Tibial nerve (tissue), 4 donors: ENCODE data around the gene WFIKKN2. TPM values are rescaled to one million over a fixed set of nuclear protein-coding genes. Genes with fewer than 3 reads are reported as not detected.
A peak's percentile ranks its signal among the peaks of the same experiment; 100 is the strongest.

ENCODE experiments used
- DNase-seq, 2 donors: peaks; one replicate each; pipeline ENCODE4 v3.0.0-alpha.2; 2019; ENCODE audit warnings: low spot score in 2 of 2
- H3K27ac ChIP-seq, 4 donors: fragments of 200-600 bp; sonication (generic) in 3 of 4; one replicate each; pipeline ENCODE4 v1.5.1; 2017 to 2019; ENCODE audit warnings: mild to moderate bottlenecking in 1 of 4
- H3K27me3 ChIP-seq, 2 donors: fragments of 200-600 bp; sonication (generic) in 1 of 2; one replicate each; pipeline versions ENCODE4 v1.5.1 to v1.6.0; 2017 to 2019
- H3K36me3 ChIP-seq, 3 donors: fragments of 200-600 bp; sonication (generic); one replicate each; pipeline ENCODE4 v1.5.1; 2018 to 2019
- H3K4me1 ChIP-seq, 4 donors: fragments of 200-600 bp; sonication (generic) in 3 of 4; one replicate each; pipeline ENCODE4 v1.5.1; 2017 to 2019
- H3K4me3 ChIP-seq, 4 donors: fragments of 200-600 bp; sonication (generic) in 3 of 4; one replicate each; pipeline ENCODE4 v1.5.1; 2017 to 2019; ENCODE audit warnings: mild to moderate bottlenecking in 1 of 4, moderate library complexity in 1 of 4
- H3K9me3 ChIP-seq, 4 donors: fragments of 200-600 bp; sonication (generic) in 3 of 4; one replicate each; pipeline ENCODE4 v1.5.1; 2017 to 2019
- CTCF ChIP-seq, 5 experiments: fragments of 200-600 bp in 3 of 5; fragments of 450-650 bp in 2 of 5; sonication (generic) in 3 of 5; IDR thresholded peaks; one replicate each; pipeline ENCODE4 v1.5.1; 2016 to 2019; ENCODE audit warnings: antibody characterized with exemption in 5 of 5, mild to moderate bottlenecking in 3 of 5, moderate library complexity in 2 of 5
- EP300 ChIP-seq, 2 donors: sonication (generic); formaldehyde crosslinking; IDR thresholded peaks; one replicate each; pipeline ENCODE4 v1.6.1; 2017; ENCODE audit warnings: antibody characterized with exemption in 2 of 2, mild to moderate bottlenecking in 1 of 2
- POLR2A ChIP-seq, 2 donors: fragments of 450-650 bp; IDR thresholded peaks; one replicate each; pipeline ENCODE4 v1.6.1; 2017; ENCODE audit warnings: antibody characterized with exemption in 2 of 2, mild to moderate bottlenecking in 2 of 2, moderate library complexity in 2 of 2
- WGBS, 2 donors: methylation state at CpG; one replicate each; pipeline ENCODE4 v1.1.5; 2018; 5-methylcytosine and 5-hydroxymethylcytosine counted together
- total RNA-seq, 4 donors: library from RNA; depleted of rRNA; stranded (reverse); fragments of >200 nt; gene quantifications; one replicate each; pipeline ENCODE4 v1.1.0, GENCODE V29; 2016

WFIKKN2 gene
- total RNA-seq, 4 donors from 2014 or later, result 1.0 to 2.2 (median 1.2) TPM; not detected in 1

- H3K9me3 ChIP-seq, result peaks cover 0 to 5% (median 0%) of the 10 kb centered on the region in 4 donors
- TF ChIP-seq CTCF (IDR thresholded peaks at IDR 0.05), result no peak
- no peak for TF ChIP-seq POLR2A (IDR thresholded peaks at IDR 0.05)
- no peak for TF ChIP-seq EP300 (IDR thresholded peaks at IDR 0.05)
- no peak overlapping the region for H3K27ac ChIP-seq
- DNase-seq, result no peak
- no peaks in the 10 kb centered on the region for H3K36me3 ChIP-seq
- H3K4me3 ChIP-seq, result no peak overlapping the region
- H3K27me3 ChIP-seq, result no peaks in the 10 kb centered on the region
- no peaks in the 10 kb centered on the region for H3K4me1 ChIP-seq
- WGBS, 2 donors, result 84 to 94% methylated on average over 2 of the region's 2 CpGs
Observed at GRCh38 chr17:50824429-50824828, 11.0 kb upstream of the WFIKKN2 start.

GRCh38 chr17:50825188-50825587 lies 10.2 kb upstream of the WFIKKN2 start:
- Histone ChIP-seq H3K9me3 (peaks cover 0 to 5% (median 0%) of the 10 kb centered on the region in 4 donors), H3K27me3 (no peaks in the 10 kb centered on the region), H3K4me3 (no peak overlapping the region), H3K36me3 (no peaks in the 10 kb centered on the region), H3K27ac (no peak overlapping the region), H3K4me1 (peaks cover 0 to 3% (median 0%) of the 10 kb centered on the region in 4 donors)
- no peak for DNase-seq
- TF ChIP-seq EP300 (IDR thresholded peaks at IDR 0.05) (no peak), POLR2A (IDR thresholded peaks at IDR 0.05) (no peak), CTCF (IDR thresholded peaks at IDR 0.05) (no peak)

GRCh38 chr17:50828508-50829170 lies 6.7 kb upstream of the WFIKKN2 start:
- Histone ChIP-seq H3K36me3 (no peaks in the 10 kb centered on the region), H3K4me1 (peaks cover 0 to 18% (median 0%) of the 10 kb centered on the region in 4 donors), H3K27me3 (no peaks in the 10 kb centered on the region), H3K27ac (no peak overlapping the region), H3K9me3 (no peaks in the 10 kb centered on the region), H3K4me3 (no peak overlapping the region)
- no peak for DNase-seq
- TF ChIP-seq EP300 (IDR thresholded peaks at IDR 0.05), result no peak
- TF ChIP-seq CTCF (IDR thresholded peaks at IDR 0.05), result no peak
- no peak for TF ChIP-seq POLR2A (IDR thresholded peaks at IDR 0.05)
- 73 to 74% methylated on average over 6 of the region's 6 CpGs for WGBS, 2 donors

GRCh38 chr17:50829332-50829731 lies 6.1 kb upstream of the WFIKKN2 start:
- TF ChIP-seq POLR2A (IDR thresholded peaks at IDR 0.05), result no peak
- no peak for TF ChIP-seq CTCF (IDR thresholded peaks at IDR 0.05)
- no peak for TF ChIP-seq EP300 (IDR thresholded peaks at IDR 0.05)
- Histone ChIP-seq H3K36me3 (no peaks in the 10 kb centered on the region), H3K4me1 (peaks cover 0 to 23% (median 0%) of the 10 kb centered on the region in 4 donors), H3K9me3 (no peaks in the 10 kb centered on the region), H3K27ac (peak overlapping the region in 1 of 4 donors; percentile 12), H3K27me3 (no peaks in the 10 kb centered on the region), H3K4me3 (no peak overlapping the region)
- WGBS, 2 donors, result 70 to 78% methylated on average over 6 of the region's 6 CpGs
- DNase-seq, result no peak

GRCh38 chr17:50830352-50830751 lies 5.0 kb upstream of the WFIKKN2 start:
- no peaks in the 10 kb centered on the region for H3K36me3 ChIP-seq
- peaks cover 0 to 33% (median 5%) of the 10 kb centered on the region in 4 donors for H3K4me1 ChIP-seq
- 48 to 49% methylated on average over 5 of the region's 5 CpGs for WGBS, 2 donors
- no peak overlapping the region for H3K4me3 ChIP-seq
- H3K27ac ChIP-seq, result no peak overlapping the region
- DNase-seq, result no peak
- no peak for TF ChIP-seq POLR2A (IDR thresholded peaks at IDR 0.05)
- TF ChIP-seq CTCF (IDR thresholded peaks at IDR 0.05), result no peak
- TF ChIP-seq EP300 (IDR thresholded peaks at IDR 0.05), result no peak
- no peaks in the 10 kb centered on the region for H3K9me3 ChIP-seq
- H3K27me3 ChIP-seq, result no peaks in the 10 kb centered on the region
